ACC112 (cell line): ENCODE data around the gene PLET1.

Experiments
- H2AFZ ChIP-seq: fragments of 200-600 bp; sonication (generic); one replicate; pipeline ENCODE4 v1.6.0; 2017; ENCODE audit warnings: antibody characterized with exemption, low read length; ENCODE audit not compliant: unreplicated experiment
- H3K27ac ChIP-seq: fragments of 200-600 bp; sonication (generic); 2 replicates; pipeline ENCODE4 v1.5.1; 2014; ENCODE audit warnings: low read depth, mild to moderate bottlenecking, antibody characterized with exemption, low read length, moderate library complexity
- H3K27me3 ChIP-seq: fragments of 200-600 bp; sonication (generic); 2 replicates; pipeline ENCODE4 v1.6.1; 2014; ENCODE audit warnings: mild to moderate bottlenecking, antibody characterized with exemption, low read length, moderate library complexity, mixed read lengths; ENCODE audit not compliant: insufficient read depth
- H3K36me3 ChIP-seq: fragments of 200-600 bp; sonication (generic); 2 replicates; pipeline ENCODE4 v1.6.1; 2016; ENCODE audit warnings: mild to moderate bottlenecking, antibody characterized with exemption, low read length, moderate library complexity, mixed read lengths; ENCODE audit not compliant: insufficient read depth
- H3K4me1 ChIP-seq: fragments of 200-600 bp; sonication (generic); one replicate; pipeline ENCODE4 v1.6.1; 2016; ENCODE audit warnings: low read length, mixed read lengths; ENCODE audit not compliant: insufficient read depth, unreplicated experiment, control insufficient read depth
- H3K4me3 ChIP-seq: fragments of 200-600 bp; sonication (generic); 2 replicates; pipeline ENCODE4 v1.5.1; 2014; ENCODE audit warnings: mild to moderate bottlenecking, low read depth, low read length
- H3K79me2 ChIP-seq: fragments of 200-600 bp; sonication (generic); one replicate; pipeline ENCODE4 v1.6.0; 2016; ENCODE audit warnings: low read length; ENCODE audit not compliant: control insufficient read depth, unreplicated experiment, insufficient read depth

Gene PLET1

DNA sequence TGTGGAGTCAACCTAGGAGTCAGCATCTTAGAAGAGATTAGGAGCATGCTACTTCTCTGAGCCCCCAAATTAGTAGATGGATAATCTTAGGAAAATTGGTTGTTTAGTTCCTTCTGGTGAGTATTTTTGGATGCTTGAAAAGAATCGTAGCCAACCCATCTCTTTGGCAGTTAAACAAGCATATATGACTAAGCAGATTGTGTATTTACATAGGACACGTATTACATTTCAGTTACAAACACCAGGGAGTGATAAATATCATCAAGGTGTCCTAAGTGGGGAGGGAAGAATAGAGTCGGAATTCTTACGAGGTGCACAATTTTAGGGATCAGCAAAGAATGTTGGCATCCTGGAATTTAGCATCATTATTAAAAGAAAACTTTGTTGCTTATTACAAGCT is 13.5 kb downstream of the PLET1 start:
- peaks cover 6% of the 10 kb centered on the region for H3K36me3 ChIP-seq
- no peak overlapping the region for H3K27ac ChIP-seq
- no peak overlapping the region for H3K4me3 ChIP-seq

DNA sequence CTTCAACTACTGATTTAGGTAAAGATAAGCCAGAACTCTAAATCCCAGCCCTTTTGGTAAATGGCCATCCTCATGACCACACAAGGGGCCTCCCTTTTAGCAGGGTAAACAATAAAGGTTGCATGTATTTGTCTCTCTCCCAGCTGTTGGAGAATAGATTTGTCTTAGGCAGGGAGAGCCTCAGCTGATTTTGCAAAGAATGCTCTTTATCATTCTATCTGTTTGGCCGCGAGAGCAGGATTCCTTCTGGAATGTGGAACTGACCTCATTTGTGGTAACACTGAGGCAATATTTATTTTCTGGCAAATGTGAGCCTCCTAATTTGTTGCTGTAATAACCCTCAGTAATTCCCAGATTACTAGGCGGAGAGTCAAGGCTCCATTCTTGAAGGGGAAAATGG is 19.2 kb downstream of the PLET1 start:
- no peak overlapping the region for H3K27ac ChIP-seq

More for the DNA sequence above, 13.5 kb downstream of the PLET1 start:
- Histone ChIP-seq H3K79me2 (no peaks in the 10 kb centered on the region), H2AFZ (no peak overlapping the region), H3K27me3 (no peaks in the 10 kb centered on the region), H3K4me1 (no peaks in the 10 kb centered on the region)

DNA sequence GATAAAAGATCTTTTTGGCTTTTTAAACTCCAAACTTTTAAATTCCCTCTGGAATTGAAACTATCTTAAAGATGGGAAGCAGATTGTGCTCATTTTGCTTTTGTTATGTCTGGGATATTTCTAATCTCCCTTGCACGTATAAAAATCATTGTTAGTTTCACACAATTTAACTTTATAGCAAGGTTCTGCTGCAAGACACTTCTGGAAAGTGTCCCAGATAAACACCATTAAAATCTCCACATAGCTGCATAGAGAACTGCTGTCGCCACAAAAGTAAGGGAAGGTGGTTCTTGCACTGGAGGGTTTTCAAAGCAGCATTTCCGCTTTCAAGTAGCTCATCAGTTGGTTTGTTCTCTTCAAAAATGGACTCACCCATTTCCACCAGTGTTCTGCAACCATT is 22.6 kb downstream of the PLET1 start:
- H3K4me1 ChIP-seq: no peaks in the 10 kb centered on the region
- H3K27ac ChIP-seq: no peak overlapping the region
- H3K36me3 ChIP-seq: peaks cover 24% of the 10 kb centered on the region
- no peaks in the 10 kb centered on the region for H3K27me3 ChIP-seq
- H3K79me2 ChIP-seq: no peaks in the 10 kb centered on the region
- H3K4me3 ChIP-seq: no peak overlapping the region
- H2AFZ ChIP-seq: no peak overlapping the region

More for the DNA sequence above, 19.2 kb downstream of the PLET1 start:
- no peak overlapping the region for H3K4me3 ChIP-seq
- H3K36me3 ChIP-seq: peaks cover 19% of the 10 kb centered on the region
- no peak overlapping the region for H2AFZ ChIP-seq
- H3K79me2 ChIP-seq: no peaks in the 10 kb centered on the region
- H3K27me3 ChIP-seq: no peaks in the 10 kb centered on the region
- no peaks in the 10 kb centered on the region for H3K4me1 ChIP-seq

DNA sequence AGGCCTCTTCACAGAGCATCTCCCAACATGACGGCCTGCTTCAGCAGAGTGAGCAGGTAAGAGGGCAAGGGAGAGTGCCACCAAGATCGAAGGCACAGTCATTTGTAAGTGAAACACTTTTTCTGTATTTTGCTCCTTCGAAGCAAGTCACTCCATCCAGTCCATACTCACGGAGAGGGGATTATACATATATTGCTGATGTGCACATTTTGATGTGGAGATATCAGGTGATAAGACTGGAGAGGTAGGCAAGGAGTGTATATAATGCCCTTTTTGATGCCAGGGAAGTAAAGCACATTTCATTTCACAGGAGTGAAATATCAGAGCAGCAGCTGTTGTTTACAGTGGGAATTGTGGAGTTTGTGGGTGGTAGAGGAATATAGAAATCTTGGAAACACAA is 23.2 kb downstream of the PLET1 start:
- H3K79me2 ChIP-seq: no peaks in the 10 kb centered on the region
- no peaks in the 10 kb centered on the region for H3K27me3 ChIP-seq
- peaks cover 29% of the 10 kb centered on the region for H3K36me3 ChIP-seq
- H3K4me1 ChIP-seq: no peaks in the 10 kb centered on the region
- H2AFZ ChIP-seq: no peak overlapping the region
- no peak overlapping the region for H3K27ac ChIP-seq
- H3K4me3 ChIP-seq: no peak overlapping the region

- peaks cover 22% of the 10 kb centered on the region for H3K36me3 ChIP-seq
- H3K79me2 ChIP-seq: no peaks in the 10 kb centered on the region
- no peaks in the 10 kb centered on the region for H3K27me3 ChIP-seq
- H3K4me3 ChIP-seq: no peak overlapping the region
- H3K4me1 ChIP-seq: no peaks in the 10 kb centered on the region
- no peak overlapping the region for H3K27ac ChIP-seq
- H2AFZ ChIP-seq: no peak overlapping the region
Measured at GRCh38 chr11:112235750-112236390, 24.8 kb downstream of the PLET1 start.

DNA sequence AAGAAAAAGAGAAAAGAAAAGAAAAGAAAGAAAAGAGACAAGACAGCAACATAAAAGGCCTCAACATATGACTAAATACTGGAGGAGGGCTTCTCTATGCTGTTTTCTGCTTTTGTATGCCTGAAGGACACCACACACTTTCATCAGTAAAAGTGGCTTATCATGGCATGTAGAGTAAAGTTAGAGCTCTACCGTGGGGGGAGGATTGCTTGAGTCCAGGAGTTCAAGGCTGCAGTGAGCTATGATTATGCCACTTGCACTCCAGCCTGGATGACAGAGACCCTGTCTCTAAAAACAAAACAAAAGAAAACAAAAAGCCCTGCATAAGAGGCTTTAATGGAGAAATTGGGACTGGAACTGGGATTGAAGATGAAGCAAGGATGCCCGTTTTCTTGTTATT is 28.7 kb downstream of the PLET1 start:
- peaks cover 24% of the 10 kb centered on the region for H3K36me3 ChIP-seq
- H3K27me3 ChIP-seq: no peaks in the 10 kb centered on the region
- H3K4me3 ChIP-seq: no peak overlapping the region
- H3K79me2 ChIP-seq: peaks cover 17% of the 10 kb centered on the region
- peaks cover 16% of the 10 kb centered on the region for H3K4me1 ChIP-seq
- no peak overlapping the region for H2AFZ ChIP-seq
- no peak overlapping the region for H3K27ac ChIP-seq

- Histone ChIP-seq H3K4me1 (peaks cover 16% of the 10 kb centered on the region), H3K4me3 (no peak overlapping the region), H3K79me2 (peaks cover 25% of the 10 kb centered on the region), H3K36me3 (peaks cover 18% of the 10 kb centered on the region), H3K27ac (no peak overlapping the region), H3K27me3 (no peaks in the 10 kb centered on the region), H2AFZ (no peak overlapping the region)
Measured at GRCh38 chr11:112229746-112230433, 30.8 kb downstream of the PLET1 start.

- peaks cover 16% of the 10 kb centered on the region for H3K4me1 ChIP-seq
- no peak overlapping the region for H2AFZ ChIP-seq
- no peak overlapping the region for H3K4me3 ChIP-seq
- peaks cover 18% of the 10 kb centered on the region for H3K36me3 ChIP-seq
- H3K27me3 ChIP-seq: no peaks in the 10 kb centered on the region
- no peak overlapping the region for H3K27ac ChIP-seq
- peaks cover 25% of the 10 kb centered on the region for H3K79me2 ChIP-seq
Measured at GRCh38 chr11:112229159-112229558, 31.5 kb downstream of the PLET1 start.

DNA sequence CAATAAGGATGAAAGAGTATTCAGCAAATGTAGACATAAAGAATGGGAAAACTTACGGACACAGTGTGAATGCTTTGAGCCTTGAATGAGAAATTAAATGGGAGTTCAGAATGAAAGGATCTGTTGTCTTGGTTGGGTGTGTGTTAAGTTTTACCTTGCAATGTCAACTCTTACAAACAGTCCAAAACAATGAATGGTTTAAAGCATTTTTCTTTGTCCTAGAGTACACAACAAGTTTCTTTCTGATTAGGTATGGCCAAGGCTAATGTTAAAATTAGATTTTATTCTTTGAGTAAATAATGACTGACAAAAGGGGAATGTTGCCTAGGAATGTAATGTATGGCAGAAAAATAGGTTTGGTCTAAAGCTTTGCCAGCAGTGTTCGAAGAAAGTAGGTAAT is 32.0 kb downstream of the PLET1 start:
- H3K27me3 ChIP-seq: no peaks in the 10 kb centered on the region
- H2AFZ ChIP-seq: no peak overlapping the region
- H3K4me3 ChIP-seq: no peak overlapping the region
- no peak overlapping the region for H3K27ac ChIP-seq
- peaks cover 16% of the 10 kb centered on the region for H3K4me1 ChIP-seq
- H3K36me3 ChIP-seq: peaks cover 18% of the 10 kb centered on the region
- H3K79me2 ChIP-seq: peaks cover 25% of the 10 kb centered on the region

GRCh38 chr11:112227471-112227870 is 33.2 kb downstream of the PLET1 start:
- H2AFZ ChIP-seq: no peak overlapping the region
- H3K27ac ChIP-seq: no peak overlapping the region
- peak overlapping the region; percentile 86 for H3K4me3 ChIP-seq
- peaks cover 25% of the 10 kb centered on the region for H3K79me2 ChIP-seq
- peaks cover 7% of the 10 kb centered on the region for H3K36me3 ChIP-seq
- peaks cover 16% of the 10 kb centered on the region for H3K4me1 ChIP-seq
- no peaks in the 10 kb centered on the region for H3K27me3 ChIP-seq

DNA sequence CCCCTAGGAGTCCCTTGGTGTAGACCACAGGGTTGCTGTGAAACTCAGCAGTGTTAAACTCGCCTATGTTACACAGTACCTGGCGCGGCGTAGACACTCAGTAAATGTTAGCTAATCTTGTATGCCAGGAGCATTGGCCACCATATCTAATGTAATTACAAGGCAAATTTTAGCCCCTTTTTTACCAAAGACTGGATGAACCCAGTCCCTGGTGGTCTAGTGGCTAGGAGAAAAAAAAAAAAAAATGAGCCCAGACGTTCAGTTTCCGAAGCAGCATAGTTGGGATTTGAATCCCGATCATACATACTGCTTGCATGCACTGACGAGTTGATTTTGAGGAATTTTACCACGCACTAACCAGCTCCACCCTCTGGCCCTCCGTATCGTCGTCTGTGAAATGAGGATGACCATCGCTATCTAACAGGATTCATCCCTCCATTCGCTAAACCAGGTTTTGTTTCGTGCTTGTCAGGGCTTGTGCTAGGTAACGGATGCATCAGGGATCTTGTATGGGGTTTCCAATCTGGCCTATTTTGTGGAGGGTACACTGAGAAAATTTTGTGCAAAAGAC is 33.7 kb downstream of the PLET1 start:
- Histone ChIP-seq H2AFZ (peak overlapping the region; percentile 69), H3K4me1 (peaks cover 16% of the 10 kb centered on the region), H3K36me3 (peaks cover 7% of the 10 kb centered on the region), H3K27me3 (no peaks in the 10 kb centered on the region), H3K27ac (peak overlapping the region; percentile 93), H3K79me2 (peaks cover 25% of the 10 kb centered on the region), H3K4me3 (peak overlapping the region; percentile 86)
